ENCODE results near the gene PLSCR2. TPM values are rescaled to one million over a fixed set of nuclear protein-coding genes. Genes with fewer than 3 reads are reported as not detected.

The PLSCR2 gene
- total and polyA plus RNA-seq, 4 donors, result 0.25 TPM; not detected in 3

DNA sequence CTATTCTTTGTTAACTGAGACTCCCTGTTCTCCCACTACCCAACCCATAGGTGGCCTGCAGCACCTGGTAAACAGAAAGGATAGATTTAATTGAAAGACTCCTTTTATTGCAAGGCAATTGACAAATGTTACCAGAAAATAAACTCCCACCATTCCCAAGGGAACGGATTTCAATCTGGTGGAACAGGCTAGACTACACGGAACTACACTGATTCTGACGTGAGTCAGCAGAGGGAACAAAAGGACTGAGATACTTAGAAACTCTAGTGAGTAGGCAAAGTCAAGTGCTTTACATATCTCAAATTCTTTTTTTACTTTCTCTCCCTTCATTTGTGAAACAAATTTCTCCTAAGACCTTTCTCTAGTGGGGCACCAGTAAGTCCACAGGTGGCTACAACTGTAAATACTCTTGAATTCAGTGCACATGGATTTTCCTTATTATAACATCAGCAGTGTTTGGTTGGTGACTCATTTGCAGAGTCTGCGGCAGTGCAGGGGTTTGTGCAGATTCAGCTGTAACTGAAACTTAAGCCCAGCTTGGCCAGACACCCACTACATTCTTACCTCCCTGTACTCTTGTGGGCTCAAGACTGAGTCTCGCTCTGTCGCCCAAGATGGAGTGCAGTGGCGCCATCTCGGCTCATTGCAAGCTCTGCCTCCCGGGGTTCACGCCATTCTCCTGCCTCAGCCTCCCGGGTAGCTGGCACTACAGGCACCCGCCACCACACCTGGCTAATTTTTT lies 34.3 kb upstream of the PLSCR2 start:
- H3K9me3 ChIP-seq (ENCODE audit: control insufficient read depth in 4 of 4, low read length in 3 of 4), result no peaks in the 10 kb centered on the region
- H3K4me1 ChIP-seq (ENCODE audit: control insufficient read depth in 4 of 4, insufficient read depth in 4 of 4, low read length in 3 of 4), result peaks cover 0 to 11% (median 7%) of the 10 kb centered on the region in 4 donors
- WGBS, result 93% methylated on average over 12 of the region's 12 CpGs
- H3K9ac ChIP-seq (ENCODE audit: low read depth in 1 of 2, low read length in 2 of 2), result no peak overlapping the region
- H3K4me3 ChIP-seq (ENCODE audit: low read depth in 1 of 3, low read length in 3 of 3), result no peak overlapping the region
- no peaks in the 10 kb centered on the region for H3K36me3 ChIP-seq (ENCODE audit: control insufficient read depth in 4 of 4, insufficient read depth in 3 of 4, low read depth in 1 of 4, low read length in 3 of 4)
- H3K27me3 ChIP-seq (ENCODE audit: control insufficient read depth in 4 of 4, insufficient read depth in 4 of 4, low read length in 3 of 4), result no peaks in the 10 kb centered on the region
- TF ChIP-seq, protein P1, sequence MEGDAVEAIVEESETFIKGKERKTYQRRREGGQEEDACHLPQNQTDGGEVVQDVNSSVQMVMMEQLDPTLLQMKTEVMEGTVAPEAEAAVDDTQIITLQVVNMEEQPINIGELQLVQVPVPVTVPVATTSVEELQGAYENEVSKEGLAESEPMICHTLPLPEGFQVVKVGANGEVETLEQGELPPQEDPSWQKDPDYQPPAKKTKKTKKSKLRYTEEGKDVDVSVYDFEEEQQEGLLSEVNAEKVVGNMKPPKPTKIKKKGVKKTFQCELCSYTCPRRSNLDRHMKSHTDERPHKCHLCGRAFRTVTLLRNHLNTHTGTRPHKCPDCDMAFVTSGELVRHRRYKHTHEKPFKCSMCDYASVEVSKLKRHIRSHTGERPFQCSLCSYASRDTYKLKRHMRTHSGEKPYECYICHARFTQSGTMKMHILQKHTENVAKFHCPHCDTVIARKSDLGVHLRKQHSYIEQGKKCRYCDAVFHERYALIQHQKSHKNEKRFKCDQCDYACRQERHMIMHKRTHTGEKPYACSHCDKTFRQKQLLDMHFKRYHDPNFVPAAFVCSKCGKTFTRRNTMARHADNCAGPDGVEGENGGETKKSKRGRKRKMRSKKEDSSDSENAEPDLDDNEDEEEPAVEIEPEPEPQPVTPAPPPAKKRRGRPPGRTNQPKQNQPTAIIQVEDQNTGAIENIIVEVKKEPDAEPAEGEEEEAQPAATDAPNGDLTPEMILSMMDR (IDR thresholded peaks at IDR 0.05; ENCODE audit: low read depth, low read length, missing input control), result peak; percentile 14
- peak; percentile 16 to 48 for TF ChIP-seq RAD21 (IDR thresholded peaks at IDR 0.05)
- no peak for TF ChIP-seq RXRA (IDR thresholded peaks at IDR 0.05)
- no peak for DNase-seq (ENCODE audit: low spot score)
- H3K27ac ChIP-seq (ENCODE audit: low read depth in 1 of 2, low read length in 2 of 2), result no peak overlapping the region

GRCh38 chr3:146502887-146503460 lies 33.6 kb upstream of the PLSCR2 start:
- Histone ChIP-seq H3K27me3 (ENCODE audit: control insufficient read depth in 4 of 4, insufficient read depth in 4 of 4, low read length in 3 of 4) (no peaks in the 10 kb centered on the region), H3K4me3 (ENCODE audit: low read depth in 1 of 3, low read length in 3 of 3) (no peak overlapping the region), H3K9me3 (ENCODE audit: control insufficient read depth in 4 of 4, low read length in 3 of 4) (no peaks in the 10 kb centered on the region), H3K9ac (ENCODE audit: low read depth in 1 of 2, low read length in 2 of 2) (no peak overlapping the region), H3K27ac (ENCODE audit: low read depth in 1 of 2, low read length in 2 of 2) (no peak overlapping the region), H3K36me3 (ENCODE audit: control insufficient read depth in 4 of 4, insufficient read depth in 3 of 4, low read depth in 1 of 4, low read length in 3 of 4) (no peaks in the 10 kb centered on the region), H3K4me1 (ENCODE audit: control insufficient read depth in 4 of 4, insufficient read depth in 4 of 4, low read length in 3 of 4) (peaks cover 0 to 11% (median 7%) of the 10 kb centered on the region in 4 donors)
- 82% methylated on average over 1 of the region's 1 CpG for WGBS
- no peak for DNase-seq (ENCODE audit: low spot score)
- no peak for TF ChIP-seq RXRA (IDR thresholded peaks at IDR 0.05)
- TF ChIP-seq SP1 (IDR thresholded peaks at IDR 0.05), result no peak
- TF ChIP-seq, protein P2, sequence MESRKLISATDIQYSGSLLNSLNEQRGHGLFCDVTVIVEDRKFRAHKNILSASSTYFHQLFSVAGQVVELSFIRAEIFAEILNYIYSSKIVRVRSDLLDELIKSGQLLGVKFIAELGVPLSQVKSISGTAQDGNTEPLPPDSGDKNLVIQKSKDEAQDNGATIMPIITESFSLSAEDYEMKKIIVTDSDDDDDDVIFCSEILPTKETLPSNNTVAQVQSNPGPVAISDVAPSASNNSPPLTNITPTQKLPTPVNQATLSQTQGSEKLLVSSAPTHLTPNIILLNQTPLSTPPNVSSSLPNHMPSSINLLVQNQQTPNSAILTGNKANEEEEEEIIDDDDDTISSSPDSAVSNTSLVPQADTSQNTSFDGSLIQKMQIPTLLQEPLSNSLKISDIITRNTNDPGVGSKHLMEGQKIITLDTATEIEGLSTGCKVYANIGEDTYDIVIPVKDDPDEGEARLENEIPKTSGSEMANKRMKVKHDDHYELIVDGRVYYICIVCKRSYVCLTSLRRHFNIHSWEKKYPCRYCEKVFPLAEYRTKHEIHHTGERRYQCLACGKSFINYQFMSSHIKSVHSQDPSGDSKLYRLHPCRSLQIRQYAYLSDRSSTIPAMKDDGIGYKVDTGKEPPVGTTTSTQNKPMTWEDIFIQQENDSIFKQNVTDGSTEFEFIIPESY (IDR thresholded peaks at IDR 0.05), result no peak
- no peak for TF ChIP-seq TAF1 (conservative IDR thresholded peaks at IDR 0.05)
- no peak for TF ChIP-seq ATF3 (IDR thresholded peaks at IDR 0.05)
- TF ChIP-seq EGR1 (IDR thresholded peaks at IDR 0.05; ENCODE audit: low read depth in 2 of 2), result no peak
- no peak for TF ChIP-seq NR2F2 (IDR thresholded peaks at IDR 0.05)
- TF ChIP-seq, protein P3, sequence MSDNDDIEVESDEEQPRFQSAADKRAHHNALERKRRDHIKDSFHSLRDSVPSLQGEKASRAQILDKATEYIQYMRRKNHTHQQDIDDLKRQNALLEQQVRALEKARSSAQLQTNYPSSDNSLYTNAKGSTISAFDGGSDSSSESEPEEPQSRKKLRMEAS (IDR thresholded peaks at IDR 0.05), result no peak
- TF ChIP-seq FOXA1 (IDR thresholded peaks at IDR 0.05), result no peak
- TF ChIP-seq REST (IDR thresholded peaks at IDR 0.05), result no peak

Data from liver (tissue), 9 donors.